Trophoblast cell (in vitro differentiated cells and primary cell): ENCODE results near the gene NDUFA7.

ENCODE experiments used
- DNase-seq, 2 donors: peaks; one replicate each; pipeline ENCODE4 v3.0.0-alpha.2; 2016
- H2AFZ ChIP-seq: 2 replicates; pipeline ENCODE4 v1.6.1; 2013; ENCODE audit warnings: low read length, moderate library complexity, mild to moderate bottlenecking; ENCODE audit not compliant: insufficient read depth, poor library complexity
- H2AK5ac ChIP-seq: 2 replicates; pipeline ENCODE4 v1.6.1; 2013; ENCODE audit warnings: mild to moderate bottlenecking, low read length
- H2BK120ac ChIP-seq: 2 replicates; pipeline ENCODE4 v1.6.1; 2013; ENCODE audit warnings: low read length, mild to moderate bottlenecking, moderate library complexity; ENCODE audit not compliant: insufficient read depth, poor library complexity
- H2BK12ac ChIP-seq: 2 replicates; pipeline ENCODE4 v1.6.1; 2013; ENCODE audit warnings: mild to moderate bottlenecking, low read length, moderate library complexity
- H2BK5ac ChIP-seq: 2 replicates; pipeline ENCODE4 v1.6.1; 2013; ENCODE audit warnings: low read length, low read depth, moderate library complexity, mild to moderate bottlenecking; ENCODE audit not compliant: poor library complexity
- H3K14ac ChIP-seq: 2 replicates; pipeline ENCODE4 v1.6.1; 2013; ENCODE audit warnings: mild to moderate bottlenecking, low read length
- H3K18ac ChIP-seq: 2 replicates; pipeline ENCODE4 v1.6.1; 2013; ENCODE audit warnings: mild to moderate bottlenecking, low read length
- H3K23ac ChIP-seq: 2 replicates; pipeline ENCODE4 v1.6.1; 2013; ENCODE audit warnings: low read length
- H3K27ac ChIP-seq: 2 replicates; pipeline ENCODE4 v1.5.1; 2013; ENCODE audit warnings: low read depth, mild to moderate bottlenecking, inconsistent platforms, low read length, moderate library complexity
- H3K27me3 ChIP-seq: 2 replicates; pipeline ENCODE4 v1.6.1; 2013; ENCODE audit warnings: inconsistent platforms, mild to moderate bottlenecking, low read length, moderate library complexity; ENCODE audit not compliant: insufficient read depth
- H3K36me3 ChIP-seq, 2 experiments: 1 replicate in 1 of 2; 2 replicates in 1 of 2; pipeline ENCODE4 v1.6.1; 2013; ENCODE audit warnings: low read length in 2 of 2, mild to moderate bottlenecking in 2 of 2, moderate library complexity in 1 of 2; ENCODE audit not compliant: insufficient read depth in 2 of 2, control insufficient read depth in 1 of 2
- H3K4ac ChIP-seq: 2 replicates; pipeline ENCODE4 v1.6.1; 2013; ENCODE audit warnings: low read depth, mild to moderate bottlenecking, low read length, moderate library complexity
- H3K4me1 ChIP-seq, 2 experiments: 1 replicate in 1 of 2; 2 replicates in 1 of 2; pipeline ENCODE4 v1.6.1; 2013; ENCODE audit warnings: low read length in 2 of 2, mild to moderate bottlenecking in 2 of 2, moderate library complexity in 1 of 2; ENCODE audit not compliant: insufficient read depth in 2 of 2, control insufficient read depth in 1 of 2
- H3K4me2 ChIP-seq: 2 replicates; pipeline ENCODE4 v1.6.1; 2013; ENCODE audit warnings: inconsistent platforms, mild to moderate bottlenecking, low read length, moderate library complexity
- H3K4me3 ChIP-seq: 2 replicates; pipeline ENCODE4 v1.5.1; 2013; ENCODE audit warnings: mild to moderate bottlenecking, low read depth, low read length, inconsistent platforms
- H3K79me1 ChIP-seq: one replicate; pipeline ENCODE4 v1.6.1; 2013; ENCODE audit warnings: low read length
- H3K79me2 ChIP-seq: 2 replicates; pipeline ENCODE4 v1.6.1; 2013; ENCODE audit warnings: low read length, mild to moderate bottlenecking; ENCODE audit not compliant: control insufficient read depth, insufficient read depth, poor library complexity
- H3K9ac ChIP-seq: 2 replicates; pipeline ENCODE4 v1.6.1; 2013; ENCODE audit warnings: mild to moderate bottlenecking, low read length
- H3K9me3 ChIP-seq: 2 replicates; pipeline ENCODE4 v1.6.1; 2013; ENCODE audit warnings: low read depth, mild to moderate bottlenecking, control low read depth, inconsistent platforms, low read length; ENCODE audit not compliant: insufficient read depth
- H4K12ac ChIP-seq: 2 replicates; pipeline ENCODE4 v1.6.1; 2013; ENCODE audit warnings: low read depth, mild to moderate bottlenecking, low read length, moderate library complexity
- H4K8ac ChIP-seq: 2 replicates; pipeline ENCODE4 v1.6.1; 2013; ENCODE audit warnings: low read depth, mild to moderate bottlenecking, low read length, moderate library complexity
- H4K91ac ChIP-seq: one replicate; pipeline ENCODE4 v1.6.1; 2013; ENCODE audit warnings: low read depth, mild to moderate bottlenecking, low read length, moderate library complexity
- WGBS: extraction: QIAGEN DNeasy Blood & Tissue Kit; methylation state at CpG from one replicate; pipeline ENCODE4 v1.1.7; 2013; ENCODE audit warnings: missing lambda C conversion rate; ENCODE audit not compliant: insufficient read length, insufficient coverage; ENCODE audit errors: extremely low coverage; 5-methylcytosine and 5-hydroxymethylcytosine counted together

NDUFA7 gene

DNA sequence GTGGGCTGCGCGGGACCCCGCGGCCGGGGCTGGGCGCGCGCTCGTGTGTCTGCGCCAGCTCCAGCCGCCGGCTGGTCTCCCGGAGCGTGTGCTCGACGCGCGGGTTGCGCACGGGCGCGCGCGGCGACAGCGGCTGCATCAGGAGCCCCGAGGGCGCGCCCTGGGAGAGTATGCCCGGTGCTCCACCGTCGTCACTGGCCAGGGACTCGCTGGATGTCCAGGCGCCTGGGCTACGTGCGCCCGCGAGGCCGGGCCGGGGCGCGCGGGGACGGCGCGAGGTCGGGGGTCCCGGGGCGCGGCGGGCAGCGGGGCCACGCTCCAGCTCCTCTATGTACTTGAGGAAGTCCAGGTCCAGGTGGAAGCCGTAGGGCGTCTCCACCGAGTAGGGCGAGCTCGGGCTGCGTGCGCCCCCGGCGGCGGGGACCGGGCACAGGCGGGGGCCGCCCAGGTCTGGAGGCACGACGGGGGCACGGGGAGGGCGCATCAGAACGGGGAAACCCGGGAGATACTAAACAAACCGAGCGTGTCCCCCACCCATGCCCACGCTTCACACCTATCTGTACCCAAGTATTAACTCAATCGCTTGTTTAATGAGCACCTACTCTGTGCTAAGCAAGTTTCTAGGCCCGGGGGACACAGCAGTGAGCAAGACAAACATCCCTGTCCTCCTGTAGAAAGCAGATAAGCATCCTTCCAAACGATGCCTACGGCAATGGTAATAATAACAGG, 14.3 kb upstream of the NDUFA7 start:
- Histone ChIP-seq H3K79me2 (no peaks in the 10 kb centered on the region), H4K12ac (no peak overlapping the region), H3K23ac (no peak overlapping the region), H3K9ac (no peak overlapping the region), H3K4ac (no peak overlapping the region), H3K27ac (no peak overlapping the region), H4K91ac (no peak overlapping the region), H3K79me1 (peaks cover 2% of the 10 kb centered on the region), H3K36me3 (no peaks in the 10 kb centered on the region), H3K4me1 (peaks cover 10 to 12% of the 10 kb centered on the region in 2 experiments), H2BK5ac (no peak overlapping the region), H3K18ac (no peak overlapping the region), H3K14ac (no peak overlapping the region), H3K9me3 (no peaks in the 10 kb centered on the region), H3K27me3 (peaks cover 33% of the 10 kb centered on the region), H2BK120ac (no peak overlapping the region), H3K4me2 (peak overlapping the region; percentile 62), H2AK5ac (no peak overlapping the region), H4K8ac (no peak overlapping the region), H3K4me3 (peak overlapping the region; percentile 8), H2AFZ (peak overlapping the region; percentile 48), H2BK12ac (no peak overlapping the region)
- DNase-seq: no peak
- WGBS: no CpG with 5 or more reads among the region's 79 CpGs

DNA sequence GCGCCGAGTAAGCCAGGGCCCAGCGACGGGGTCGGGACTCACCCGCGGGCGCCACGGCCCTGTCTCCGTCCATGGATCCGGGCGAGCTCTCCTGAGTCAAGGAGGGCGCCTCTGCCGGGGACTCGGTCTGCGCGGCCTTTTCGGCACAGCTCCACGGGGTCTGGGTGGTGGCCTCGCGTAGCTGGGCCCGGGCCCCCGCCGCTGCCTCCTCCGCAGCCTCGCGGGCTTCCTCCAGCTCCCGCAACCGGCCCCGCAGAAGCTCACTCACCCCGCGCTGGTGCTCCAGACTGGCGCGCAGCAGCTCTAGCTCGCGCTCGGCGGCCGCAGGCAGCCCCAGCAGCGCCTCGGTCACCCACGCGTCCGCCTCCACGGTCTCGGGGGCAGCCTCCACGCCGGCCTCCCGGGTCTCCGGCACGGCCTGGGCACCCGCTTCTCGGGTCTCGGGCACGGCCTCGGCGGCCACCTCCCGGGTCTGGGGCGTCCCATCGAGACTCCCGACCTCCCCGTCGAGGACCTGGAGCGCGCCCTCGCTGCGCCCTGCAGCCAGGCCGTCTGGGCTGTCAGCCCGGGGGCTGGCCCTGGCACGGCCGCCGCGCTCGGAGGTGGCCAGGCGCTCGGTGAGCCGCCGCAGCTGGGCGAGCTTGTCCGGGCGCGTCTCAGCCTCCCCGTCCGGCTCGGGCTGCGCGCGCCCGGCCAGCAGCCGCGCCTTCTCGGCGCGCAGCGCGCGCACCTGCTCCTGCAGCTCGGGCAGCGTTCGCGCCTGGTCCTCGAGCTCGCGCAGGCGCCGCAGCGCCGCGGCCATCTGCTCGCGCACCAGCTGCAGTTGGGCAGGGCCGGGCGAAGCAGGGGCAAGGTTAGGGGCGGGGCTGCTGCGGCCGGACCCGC, 13.5 kb upstream of the NDUFA7 start:
- no peak overlapping the region for H2BK120ac ChIP-seq
- H3K9ac ChIP-seq: no peak overlapping the region
- peak overlapping the region; percentile 62 for H3K4me2 ChIP-seq
- peaks cover 2% of the 10 kb centered on the region for H3K79me1 ChIP-seq
- no peak overlapping the region for H3K14ac ChIP-seq
- H3K4me3 ChIP-seq: peak overlapping the region; percentile 8
- H2BK12ac ChIP-seq: no peak overlapping the region
- no peak overlapping the region for H3K18ac ChIP-seq
- no peaks in the 10 kb centered on the region for H3K36me3 ChIP-seq
- H3K9me3 ChIP-seq: no peaks in the 10 kb centered on the region
- H3K23ac ChIP-seq: no peak overlapping the region
- H4K12ac ChIP-seq: no peak overlapping the region
- peaks cover 33% of the 10 kb centered on the region for H3K27me3 ChIP-seq
- peak overlapping the region; percentile 48 for H2AFZ ChIP-seq
- peak; percentile 18 to 62 for DNase-seq
- no peak overlapping the region for H4K8ac ChIP-seq
- H2AK5ac ChIP-seq: no peak overlapping the region
- no peak overlapping the region for H3K27ac ChIP-seq
- no peak overlapping the region for H2BK5ac ChIP-seq
- peaks cover 10 to 12% of the 10 kb centered on the region in 2 experiments for H3K4me1 ChIP-seq
- no peak overlapping the region for H4K91ac ChIP-seq
- WGBS: no CpG with 5 or more reads among the region's 117 CpGs
- H3K79me2 ChIP-seq: no peaks in the 10 kb centered on the region
- no peak overlapping the region for H3K4ac ChIP-seq

DNA sequence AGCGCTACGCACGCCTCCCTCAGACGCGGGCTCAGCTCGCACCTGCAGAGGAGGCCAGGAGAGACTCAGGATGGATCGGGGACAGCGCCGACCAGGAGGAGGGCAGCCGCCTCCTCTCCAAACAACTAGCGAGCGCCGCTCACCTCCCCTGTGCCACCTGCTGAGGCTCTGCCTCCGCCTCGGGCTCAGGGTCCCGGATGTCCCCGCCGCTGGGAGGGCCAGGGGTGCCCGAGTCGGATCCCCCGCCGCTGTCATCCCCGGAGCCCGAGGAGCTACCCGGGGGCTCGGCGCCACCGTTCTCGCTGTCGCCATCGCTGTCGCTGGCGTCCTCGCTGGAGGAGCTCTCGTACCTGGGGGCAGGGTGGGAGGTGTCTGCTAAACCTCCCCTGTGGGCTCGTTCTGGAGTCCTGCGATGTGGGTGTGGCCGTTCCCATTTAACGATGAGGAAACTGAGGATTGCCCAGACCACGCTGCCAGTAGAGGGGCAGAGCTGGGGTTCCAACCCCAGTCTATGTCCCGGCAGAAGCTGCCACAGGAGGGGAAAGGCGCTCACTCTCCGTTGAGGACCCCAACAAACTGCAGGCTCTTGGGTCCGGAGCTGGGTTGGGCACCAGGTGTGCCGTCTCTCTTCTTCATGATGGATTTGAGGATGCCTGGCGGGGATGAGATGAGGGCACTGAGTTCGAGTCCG, 12.7 kb upstream of the NDUFA7 start:
- no peak overlapping the region for H2BK5ac ChIP-seq
- peaks cover 2% of the 10 kb centered on the region for H3K79me1 ChIP-seq
- no peaks in the 10 kb centered on the region for H3K9me3 ChIP-seq
- H3K4me1 ChIP-seq: peaks cover 10 to 12% of the 10 kb centered on the region in 2 experiments
- peaks cover 33% of the 10 kb centered on the region for H3K27me3 ChIP-seq
- no peak overlapping the region for H3K4me2 ChIP-seq
- H3K4ac ChIP-seq: no peak overlapping the region
- WGBS: no CpG with 5 or more reads among the region's 48 CpGs
- H3K4me3 ChIP-seq: no peak overlapping the region
- no peaks in the 10 kb centered on the region for H3K36me3 ChIP-seq
- H2AK5ac ChIP-seq: no peak overlapping the region
- no peak overlapping the region for H2BK120ac ChIP-seq
- no peak overlapping the region for H3K18ac ChIP-seq
- H3K27ac ChIP-seq: no peak overlapping the region
- no peak overlapping the region for H4K91ac ChIP-seq
- H4K8ac ChIP-seq: no peak overlapping the region
- no peak overlapping the region for H3K23ac ChIP-seq
- H2BK12ac ChIP-seq: no peak overlapping the region
- no peak for DNase-seq
- no peak overlapping the region for H3K14ac ChIP-seq
- H2AFZ ChIP-seq: no peak overlapping the region
- no peak overlapping the region for H3K9ac ChIP-seq
- H4K12ac ChIP-seq: no peak overlapping the region
- H3K79me2 ChIP-seq: no peaks in the 10 kb centered on the region

DNA sequence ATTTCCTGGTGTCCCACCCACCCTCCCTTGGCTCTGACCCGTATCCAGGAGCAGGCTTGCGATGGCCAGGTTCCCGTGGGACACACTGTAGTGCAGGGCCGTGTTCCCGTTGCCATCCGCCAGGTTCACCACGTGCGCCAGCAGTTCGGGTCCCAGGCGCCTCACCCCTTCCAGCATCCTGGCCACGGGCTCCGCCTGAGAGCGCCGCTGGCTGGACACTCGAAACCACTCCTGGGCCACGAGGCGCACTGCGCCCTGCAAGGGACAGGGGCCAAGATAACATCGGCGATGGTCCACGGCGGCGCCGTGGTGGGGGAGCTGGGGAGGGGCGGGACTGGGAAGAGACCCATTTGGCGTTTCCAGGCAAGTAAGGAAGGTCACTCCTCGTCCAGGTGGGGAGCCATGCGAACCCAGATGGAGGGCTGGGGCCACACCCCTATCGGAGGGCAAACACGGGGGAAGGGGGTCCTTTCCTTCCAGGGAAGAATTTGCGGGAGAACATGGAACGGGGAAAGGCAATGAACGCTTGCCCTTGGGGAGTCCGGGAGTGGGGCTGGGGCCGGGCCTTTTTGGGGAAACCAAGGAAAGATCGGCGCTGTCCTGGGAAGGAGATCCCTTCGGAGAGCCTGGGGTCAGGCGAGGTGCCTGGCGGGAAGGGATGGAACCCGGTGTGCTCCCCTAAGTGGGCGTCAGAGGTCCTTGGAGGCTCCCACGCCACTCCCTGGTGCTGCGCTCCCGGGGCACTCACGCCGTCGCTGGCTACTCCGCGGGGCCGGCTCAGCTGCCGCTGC, 12.0 kb upstream of the NDUFA7 start:
- Histone ChIP-seq H4K8ac (no peak overlapping the region), H4K12ac (no peak overlapping the region), H2AFZ (no peak overlapping the region), H3K23ac (no peak overlapping the region), H2BK5ac (no peak overlapping the region), H2AK5ac (no peak overlapping the region), H3K79me1 (peaks cover 2% of the 10 kb centered on the region), H3K18ac (no peak overlapping the region), H4K91ac (no peak overlapping the region), H3K4me2 (no peak overlapping the region), H3K4me3 (no peak overlapping the region), H2BK120ac (no peak overlapping the region), H3K36me3 (no peaks in the 10 kb centered on the region), H3K27me3 (peaks cover 33% of the 10 kb centered on the region), H3K9ac (no peak overlapping the region), H3K9me3 (no peaks in the 10 kb centered on the region), H3K14ac (no peak overlapping the region), H3K4me1 (peaks cover 10 to 12% of the 10 kb centered on the region in 2 experiments), H3K79me2 (no peaks in the 10 kb centered on the region), H3K4ac (no peak overlapping the region), H2BK12ac (no peak overlapping the region), H3K27ac (no peak overlapping the region)
- WGBS: no CpG with 5 or more reads among the region's 52 CpGs
- no peak for DNase-seq
